HG03097 (cell line): ENCODE measurements around the gene PLXNA1.

Experiments
- ATAC-seq: cut with Tn5 transposase; IDR thresholded peaks from one replicate; pipeline ENCODE4 v1.9.1; 2021; ENCODE audit not compliant: unreplicated experiment, low FRiP score

Gene PLXNA1

DNA sequence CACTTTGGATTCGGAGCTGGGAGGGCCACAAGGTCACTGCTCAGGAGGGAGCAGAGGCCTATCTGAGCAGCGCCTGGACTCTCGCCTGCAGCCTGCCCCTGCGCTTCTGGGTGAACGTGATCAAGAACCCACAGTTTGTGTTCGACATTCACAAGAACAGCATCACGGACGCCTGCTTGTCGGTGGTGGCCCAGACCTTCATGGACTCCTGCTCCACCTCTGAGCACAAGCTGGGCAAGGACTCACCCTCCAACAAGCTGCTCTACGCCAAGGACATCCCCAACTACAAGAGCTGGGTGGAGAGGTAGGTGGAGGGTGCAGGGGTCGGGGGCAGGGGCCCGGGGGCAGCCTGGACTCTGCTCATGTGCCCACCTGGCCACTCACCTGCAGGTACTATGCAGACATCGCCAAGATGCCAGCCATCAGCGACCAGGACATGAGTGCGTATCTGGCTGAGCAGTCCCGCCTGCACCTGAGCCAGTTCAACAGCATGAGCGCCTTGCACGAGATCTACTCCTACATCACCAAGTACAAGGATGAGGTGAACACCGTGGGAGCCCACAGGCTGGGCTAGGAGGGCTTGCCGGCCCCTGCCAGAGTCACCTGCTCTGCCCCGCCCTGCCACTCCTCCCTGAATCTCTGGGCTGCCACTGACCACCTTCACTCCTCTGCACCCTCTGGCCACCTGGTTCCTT, 49.5 kb downstream of the PLXNA1 start:
- no peak for ATAC-seq
